ENCODE measurements around the gene C16orf90. TPM values are rescaled to one million over a fixed set of nuclear protein-coding genes. Genes with fewer than 3 reads are reported as not detected.

The C16orf90 gene
- total RNA-seq, 4 donors from 2014 or later, result not detected

DNA sequence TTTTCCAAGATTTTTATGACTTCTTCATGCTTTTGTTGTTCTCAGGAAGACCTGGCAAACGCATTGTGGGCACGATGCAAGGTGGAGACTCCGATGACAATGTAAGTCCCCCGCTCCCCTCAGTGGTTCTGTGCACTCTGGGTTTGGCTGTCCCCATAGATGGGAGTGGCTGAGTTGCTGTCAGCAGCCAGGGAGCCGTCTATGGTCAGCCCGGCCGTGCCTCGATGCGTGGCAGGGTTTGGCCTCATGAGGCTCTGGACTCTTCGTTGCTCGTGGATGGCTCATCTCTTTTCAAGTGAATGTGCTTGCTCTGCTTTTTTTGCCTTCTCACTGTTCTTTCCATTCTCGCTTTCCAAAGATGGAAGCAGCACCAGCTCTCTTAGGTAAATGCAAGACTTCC lies 37.5 kb upstream of the C16orf90 start:
- no peak for TF ChIP-seq CTCF (IDR thresholded peaks at IDR 0.05; ENCODE audit: low read depth)

- no peak for TF ChIP-seq CTCF (IDR thresholded peaks at IDR 0.05; ENCODE audit: low read depth)
These were observed 35.2 kb upstream of the C16orf90 start for GRCh38 chr16:3530371-3530914.

DNA sequence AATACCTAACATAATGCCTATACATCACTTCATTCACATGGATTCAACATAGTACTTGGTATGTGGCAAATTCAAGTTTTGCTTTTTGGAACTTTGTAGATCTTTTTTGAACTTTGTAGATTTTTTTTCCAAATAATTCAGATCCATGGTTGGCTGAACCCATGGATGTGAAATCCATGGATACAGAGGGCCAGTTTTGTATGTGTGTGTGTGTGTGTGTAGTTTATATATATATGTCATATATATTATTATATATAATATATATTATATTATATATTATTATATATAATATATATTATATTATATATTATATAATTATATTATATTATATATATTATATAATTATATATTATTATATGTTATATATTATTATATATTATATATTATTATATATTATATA lies 33.9 kb upstream of the C16orf90 start:
- no peak for TF ChIP-seq CTCF (IDR thresholded peaks at IDR 0.05; ENCODE audit: low read depth)

- no peak for TF ChIP-seq CTCF (IDR thresholded peaks at IDR 0.05; ENCODE audit: low read depth)
These were observed 33.1 kb upstream of the C16orf90 start for GRCh38 chr16:3528406-3528805.

- TF ChIP-seq CTCF (IDR thresholded peaks at IDR 0.05; ENCODE audit: low read depth), result no peak
These were observed 30.7 kb upstream of the C16orf90 start for GRCh38 chr16:3525951-3526350.

DNA sequence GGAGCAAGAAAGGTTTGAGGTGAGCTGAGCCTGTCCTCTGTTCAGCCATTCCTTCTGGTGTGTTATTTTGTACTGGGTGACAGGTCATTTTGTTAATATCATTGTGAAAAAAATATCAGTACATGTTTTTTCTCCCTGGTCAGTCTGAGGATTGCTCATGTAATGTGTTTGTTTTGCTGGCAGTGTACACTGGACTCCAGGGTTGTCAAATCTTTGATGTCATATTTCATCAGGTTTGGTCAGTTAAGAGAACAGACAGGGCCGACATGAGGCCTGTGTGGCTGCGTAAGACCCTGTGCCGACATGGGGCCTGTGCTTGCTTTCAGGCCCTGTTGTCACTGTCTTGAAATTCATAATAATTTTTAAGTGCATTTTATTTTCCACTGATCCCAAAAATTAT lies 28.0 kb upstream of the C16orf90 start:
- no peak for TF ChIP-seq CTCF (IDR thresholded peaks at IDR 0.05; ENCODE audit: low read depth)

DNA sequence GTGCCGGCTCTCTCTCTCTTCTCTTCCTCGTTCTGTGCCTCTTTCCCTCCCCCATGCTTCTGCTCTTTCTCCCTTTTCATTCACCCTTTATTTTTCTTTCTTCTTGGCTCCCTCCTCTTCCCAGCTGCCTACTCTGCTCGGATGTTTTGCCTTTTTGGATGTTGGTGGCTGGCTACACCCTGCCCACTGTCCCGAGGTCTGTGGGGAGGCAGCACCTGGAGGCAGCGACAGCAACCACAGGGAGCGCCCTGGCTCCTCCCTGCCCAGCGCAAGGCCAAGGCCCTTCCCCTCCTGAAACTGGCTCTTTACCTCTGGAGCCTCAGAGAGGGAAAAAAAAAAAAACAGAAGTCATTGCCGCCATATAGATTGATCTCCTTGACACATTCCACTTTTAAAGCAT lies 25.6 kb upstream of the C16orf90 start:
- no peak for TF ChIP-seq CTCF (IDR thresholded peaks at IDR 0.05; ENCODE audit: low read depth)
